Loucy (cell line): ENCODE results near the gene IGFBPL1.

ENCODE experiments used
- H2AFZ ChIP-seq: fragments of 200-600 bp; sonication (generic); 2 replicates; pipeline ENCODE4 v1.6.0; 2016; ENCODE audit warnings: antibody characterized with exemption, mild to moderate bottlenecking, low read length, moderate library complexity
- H3F3A ChIP-seq: fragments of 200-600 bp; 2 replicates; pipeline ENCODE4 v1.6.0; 2016; ENCODE audit warnings: antibody characterized with exemption, low read depth, mild to moderate bottlenecking
- H3K27me3 ChIP-seq: fragments of 200-600 bp; sonication (generic); 2 replicates; pipeline ENCODE4 v1.6.1; 2014; ENCODE audit warnings: low read length, mild to moderate bottlenecking; ENCODE audit not compliant: insufficient read depth, poor library complexity, severe bottlenecking
- H3K36me3 ChIP-seq: fragments of 200-600 bp; sonication (generic); 2 replicates; pipeline ENCODE4 v1.6.1; 2016; ENCODE audit warnings: low read length; ENCODE audit not compliant: insufficient read depth
- H3K4me1 ChIP-seq: fragments of 200-600 bp; sonication (generic); 2 replicates; pipeline ENCODE4 v1.5.1; 2014; ENCODE audit warnings: low read length, mild to moderate bottlenecking; ENCODE audit not compliant: insufficient read depth, poor library complexity, severe bottlenecking
- H3K4me2 ChIP-seq: fragments of 200-600 bp; sonication (generic); 2 replicates; pipeline ENCODE4 v1.6.0; 2014; ENCODE audit warnings: antibody characterized with exemption, low read length, low read depth, mild to moderate bottlenecking; ENCODE audit not compliant: poor library complexity, severe bottlenecking
- H3K4me3 ChIP-seq: fragments of 200-600 bp; sonication (generic); 2 replicates; pipeline ENCODE4 v1.5.1; 2014; ENCODE audit warnings: low read length, mild to moderate bottlenecking, mixed read lengths; ENCODE audit not compliant: poor library complexity, severe bottlenecking
- H3K79me2 ChIP-seq: fragments of 200-600 bp; sonication (generic); 2 replicates; pipeline ENCODE4 v1.6.1; 2014; ENCODE audit warnings: low read length; ENCODE audit not compliant: insufficient read depth
- H3K9ac ChIP-seq: fragments of 200-600 bp; sonication (generic); 2 replicates; pipeline ENCODE4 v1.6.0; 2014; ENCODE audit warnings: mild to moderate bottlenecking, low read depth, low read length, moderate library complexity; ENCODE audit not compliant: poor library complexity, severe bottlenecking
- H3K9me2 ChIP-seq: fragments of 200-600 bp; sonication (generic); replicated peaks from 2 replicates; pipeline ENCODE4 v1.6.1; 2016; ENCODE audit warnings: low read depth, low read length, mixed read lengths
- H3K9me3 ChIP-seq: fragments of 200-600 bp; sonication (generic); 2 replicates; pipeline ENCODE4 v1.6.1; 2014; ENCODE audit warnings: mild to moderate bottlenecking, antibody characterized with exemption, low read length, low read depth; ENCODE audit not compliant: insufficient read depth
- H4K20me1 ChIP-seq: fragments of 200-600 bp; sonication (generic); 2 replicates; pipeline ENCODE4 v1.6.0; 2014; ENCODE audit warnings: antibody characterized with exemption, low read length, mild to moderate bottlenecking; ENCODE audit not compliant: insufficient read depth, poor library complexity, severe bottlenecking
- EZH2phosphoT487 ChIP-seq: fragments of 200-600 bp; IDR thresholded peaks from 2 replicates; pipeline ENCODE4 v1.6.1; 2018; ENCODE audit warnings: antibody characterized with exemption, mild to moderate bottlenecking, moderate library complexity, borderline replicate concordance
- TF ChIP-seq, protein P1 (sequence below): fragments of 200-600 bp; sonication (generic); conservative IDR thresholded peaks from 2 replicates; pipeline ENCODE4 v1.5.1; 2014; ENCODE audit warnings: mild to moderate bottlenecking, antibody characterized with exemption, low read length

Gene IGFBPL1

DNA sequence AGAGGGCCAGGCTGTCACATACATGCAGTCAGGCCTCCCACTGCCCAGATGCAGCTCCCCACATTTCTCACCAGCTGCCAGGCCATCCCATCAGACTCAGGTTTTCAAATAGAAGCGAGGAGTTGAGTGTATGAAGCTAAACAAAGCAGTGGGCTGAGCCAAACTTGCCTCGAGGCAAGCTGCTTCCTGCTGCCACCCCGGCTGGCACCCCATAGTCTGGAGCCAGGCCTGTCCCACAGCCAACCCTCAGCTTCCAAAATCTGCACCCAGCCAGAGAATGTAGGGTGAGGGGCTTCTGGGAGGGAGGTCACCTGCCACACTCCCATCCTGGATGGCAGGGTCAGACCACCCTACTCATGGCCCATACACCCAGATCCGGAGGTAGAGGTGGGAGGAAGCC is 54.1 kb downstream of the IGFBPL1 start:
- peak overlapping the region; percentile 43; the same call in 1 of the 2 replicates for H2AFZ ChIP-seq
- H4K20me1 ChIP-seq = no peaks in the 10 kb centered on the region
- H3K9ac ChIP-seq = no peak overlapping the region
- no peak overlapping the region for H3K4me2 ChIP-seq
- H3K9me3 ChIP-seq = no peaks in the 10 kb centered on the region
- H3K79me2 ChIP-seq = no peaks in the 10 kb centered on the region
- H3K9me2 ChIP-seq = no peaks in the 10 kb centered on the region
- TF ChIP-seq EZH2phosphoT487 = no peak
- TF ChIP-seq, protein P1, sequence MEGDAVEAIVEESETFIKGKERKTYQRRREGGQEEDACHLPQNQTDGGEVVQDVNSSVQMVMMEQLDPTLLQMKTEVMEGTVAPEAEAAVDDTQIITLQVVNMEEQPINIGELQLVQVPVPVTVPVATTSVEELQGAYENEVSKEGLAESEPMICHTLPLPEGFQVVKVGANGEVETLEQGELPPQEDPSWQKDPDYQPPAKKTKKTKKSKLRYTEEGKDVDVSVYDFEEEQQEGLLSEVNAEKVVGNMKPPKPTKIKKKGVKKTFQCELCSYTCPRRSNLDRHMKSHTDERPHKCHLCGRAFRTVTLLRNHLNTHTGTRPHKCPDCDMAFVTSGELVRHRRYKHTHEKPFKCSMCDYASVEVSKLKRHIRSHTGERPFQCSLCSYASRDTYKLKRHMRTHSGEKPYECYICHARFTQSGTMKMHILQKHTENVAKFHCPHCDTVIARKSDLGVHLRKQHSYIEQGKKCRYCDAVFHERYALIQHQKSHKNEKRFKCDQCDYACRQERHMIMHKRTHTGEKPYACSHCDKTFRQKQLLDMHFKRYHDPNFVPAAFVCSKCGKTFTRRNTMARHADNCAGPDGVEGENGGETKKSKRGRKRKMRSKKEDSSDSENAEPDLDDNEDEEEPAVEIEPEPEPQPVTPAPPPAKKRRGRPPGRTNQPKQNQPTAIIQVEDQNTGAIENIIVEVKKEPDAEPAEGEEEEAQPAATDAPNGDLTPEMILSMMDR = no peak
- H3K4me1 ChIP-seq = no peaks in the 10 kb centered on the region
- no peak overlapping the region for H3K4me3 ChIP-seq
- no peaks in the 10 kb centered on the region for H3K27me3 ChIP-seq
- H3K36me3 ChIP-seq = no peaks in the 10 kb centered on the region
- no peaks in the 10 kb centered on the region for H3F3A ChIP-seq

DNA sequence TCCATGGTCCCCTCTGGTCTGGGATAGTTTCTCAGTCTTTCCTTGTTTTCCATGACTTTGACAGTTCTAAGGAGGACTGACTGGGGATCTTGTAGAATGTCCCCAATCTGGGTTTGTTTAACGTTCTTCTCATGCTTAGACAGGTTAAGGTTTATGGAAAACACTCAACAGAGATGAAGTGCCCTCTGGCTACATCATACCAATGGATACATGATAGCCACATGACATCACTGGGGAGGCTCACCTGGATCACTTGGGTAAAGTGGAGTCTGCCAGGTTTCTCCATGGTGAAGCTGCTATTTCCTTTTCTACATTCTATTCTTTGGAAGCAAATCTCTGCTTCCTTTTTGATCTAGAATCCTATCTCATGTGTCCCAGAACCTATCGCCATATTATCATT is 55.5 kb downstream of the IGFBPL1 start:
- Histone ChIP-seq H4K20me1 (no peaks in the 10 kb centered on the region), H3K9me3 (no peaks in the 10 kb centered on the region), H3K4me3 (no peak overlapping the region), H3K27me3 (no peaks in the 10 kb centered on the region), H3K9me2 (no peaks in the 10 kb centered on the region), H3F3A (no peaks in the 10 kb centered on the region), H2AFZ (no peak overlapping the region), H3K79me2 (no peaks in the 10 kb centered on the region), H3K9ac (no peak overlapping the region), H3K4me2 (no peak overlapping the region), H3K36me3 (no peaks in the 10 kb centered on the region), H3K4me1 (no peaks in the 10 kb centered on the region)
- TF ChIP-seq EZH2phosphoT487 = no peak
- TF ChIP-seq, protein P1 = no peak

DNA sequence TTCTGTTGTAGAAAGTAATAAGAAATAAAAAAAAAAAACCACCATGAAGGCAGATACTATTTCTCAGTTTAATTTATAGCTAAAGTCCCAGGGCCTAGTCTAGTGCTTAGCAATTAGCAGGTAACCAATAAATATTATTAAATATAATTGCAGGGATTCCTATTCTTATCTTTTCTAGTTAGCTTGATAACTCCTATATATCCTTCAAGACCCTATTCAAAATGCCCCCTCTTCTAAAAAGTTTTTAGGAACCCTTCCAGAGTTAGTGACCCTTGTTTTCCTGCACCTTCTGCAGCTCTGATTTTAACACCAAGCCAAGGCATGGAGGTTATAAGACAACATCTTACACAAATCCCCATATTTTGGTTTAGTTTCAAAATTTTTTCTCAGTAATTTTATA is 56.4 kb downstream of the IGFBPL1 start:
- Histone ChIP-seq H3K79me2 (no peaks in the 10 kb centered on the region), H4K20me1 (no peaks in the 10 kb centered on the region), H3K4me1 (no peaks in the 10 kb centered on the region), H3K27me3 (no peaks in the 10 kb centered on the region), H3K9ac (no peak overlapping the region), H3F3A (no peaks in the 10 kb centered on the region), H3K9me2 (no peaks in the 10 kb centered on the region), H3K9me3 (no peaks in the 10 kb centered on the region), H3K4me2 (no peak overlapping the region), H2AFZ (no peak overlapping the region), H3K4me3 (no peak overlapping the region), H3K36me3 (no peaks in the 10 kb centered on the region)
- no peak for TF ChIP-seq EZH2phosphoT487
- TF ChIP-seq, protein P1 = no peak
